WTC11 (cell line): ENCODE data around the gene OPN1SW. TPM values are rescaled to one million over a fixed set of nuclear protein-coding genes. Genes with fewer than 3 reads are reported as not detected.

Experiments
- ATAC-seq: fragments of 200-7000 bp; cut with Tn5 transposase; 2 replicates; pipeline ENCODE4 v1.10.0; 2021; ENCODE audit warnings: mild to moderate bottlenecking, moderate library complexity
- CTCF ChIA-PET: fragments of 300-600 bp; sonication (Branson Sonifier 250); formaldehyde crosslinking; loops from one replicate; lab custom pipeline; 2021; ENCODE audit warnings: antibody characterized with exemption; lab: Charles Lee
- POLR2A ChIA-PET: fragments of 350-600 bp; sonication (Branson Sonifier 250); formaldehyde crosslinking; loops from one replicate; lab custom pipeline; 2021; ENCODE audit warnings: antibody characterized with exemption; lab: Charles Lee
- DNase-seq: peaks from one replicate; pipeline ENCODE4 v3.0.0; 2021; ENCODE audit warnings: low spot score
- H3K27ac Mint-ChIP-seq: 2 replicates; pipeline ENCODE4 v1.8.0; 2021; ENCODE audit warnings: mixed read lengths
- H3K27me3 Mint-ChIP-seq: 2 replicates; pipeline ENCODE4 v1.8.0; 2021; ENCODE audit warnings: low read depth, mild to moderate bottlenecking, moderate library complexity, mixed read lengths
- H3K36me3 Mint-ChIP-seq: 2 replicates; pipeline ENCODE4 v1.8.0; 2021; ENCODE audit warnings: mixed read lengths
- H3K4me1 Mint-ChIP-seq: 2 replicates; pipeline ENCODE4 v1.8.0; 2022; ENCODE audit warnings: mixed read lengths
- H3K4me3 Mint-ChIP-seq: 2 replicates; pipeline ENCODE4 v1.8.0; 2021; ENCODE audit warnings: mild to moderate bottlenecking, moderate library complexity, mixed read lengths
- H3K9me3 Mint-ChIP-seq: 2 replicates; pipeline ENCODE4 v1.8.0; 2021; ENCODE audit warnings: mixed read lengths
- AR ChIP-seq: fragments of 250-450 bp; sonication (Bioruptor Pico); IDR thresholded peaks from 2 replicates; pipeline ENCODE4 v1.9.0; 2021; ENCODE audit warnings: mild to moderate bottlenecking
- CBFB ChIP-seq: sonication (generic); formaldehyde crosslinking; IDR thresholded peaks from 2 replicates; pipeline ENCODE4 v1.8.1; 2022; ENCODE audit warnings: mild to moderate bottlenecking, low read depth, missing genetic modification reagents
- EMX1 ChIP-seq: fragments of 250-450 bp; sonication (Bioruptor Pico); IDR thresholded peaks from 2 replicates; pipeline ENCODE4 v1.8.0; 2021; ENCODE audit warnings: mild to moderate bottlenecking
- MYBL2 ChIP-seq: sonication (generic); formaldehyde crosslinking; IDR thresholded peaks from 2 replicates; pipeline ENCODE4 v1.8.1; 2023; ENCODE audit warnings: mild to moderate bottlenecking, moderate library complexity, missing genetic modification reagents
- NFE2L1 ChIP-seq: sonication (generic); formaldehyde crosslinking; IDR thresholded peaks from 2 replicates; pipeline ENCODE4 v1.8.1; 2023; ENCODE audit warnings: missing genetic modification reagents
- NFYB ChIP-seq: sonication (generic); formaldehyde crosslinking; conservative IDR thresholded peaks from 2 replicates; pipeline ENCODE4 v1.8.0; 2022; ENCODE audit warnings: low read depth, missing genetic modification reagents
- STAT6 ChIP-seq: sonication (generic); formaldehyde crosslinking; conservative IDR thresholded peaks from 2 replicates; pipeline ENCODE4 v1.8.1; 2023; ENCODE audit warnings: mild to moderate bottlenecking, low read depth, missing genetic modification reagents, moderate library complexity
- ZNF396 ChIP-seq: fragments of 250-450 bp; sonication (Bioruptor Pico); IDR thresholded peaks from 2 replicates; pipeline ENCODE4 v1.8.0; 2021; ENCODE audit warnings: mild to moderate bottlenecking, moderate library complexity, borderline replicate concordance
- ZNF671 ChIP-seq: fragments of 250-450 bp; sonication (Bioruptor Pico); IDR thresholded peaks from 2 replicates; pipeline ENCODE4 v1.8.0; 2021; ENCODE audit warnings: mild to moderate bottlenecking
- total RNA-seq: library from RNA; stranded (reverse); gene quantifications from 3 replicates; pipeline ENCODE4 v1.2.3, GENCODE V29; 2021
- TF ChIP-seq, protein P1 (sequence below): sonication (generic); formaldehyde crosslinking; IDR thresholded peaks from 2 replicates; pipeline ENCODE4 v1.8.1; 2022; ENCODE audit warnings: low read depth, missing genetic modification reagents, borderline replicate concordance
- TF ChIP-seq, protein P2 (sequence below): sonication (generic); formaldehyde crosslinking; IDR thresholded peaks from 2 replicates; pipeline ENCODE4 v1.8.1; 2023; ENCODE audit warnings: mild to moderate bottlenecking, moderate library complexity, missing genetic modification reagents
- TF ChIP-seq, protein P3 (sequence below): sonication (generic); formaldehyde crosslinking; IDR thresholded peaks from 2 replicates; pipeline ENCODE4 v1.8.1; 2022; ENCODE audit warnings: mild to moderate bottlenecking, moderate library complexity, missing genetic modification reagents

OPN1SW gene
- total RNA-seq, 1 experiment from 2014 or later: not detected

- TF ChIP-seq AR (no peak), ZNF671 (CRISPR knock-in tag) (no peak), STAT6 (CRISPR knock-in tag) (no peak), NFE2L1 (CRISPR knock-in tag) (no peak), NFYB (peak; percentile 93), ZNF396 (CRISPR knock-in tag) (no peak)
- TF ChIP-seq, protein P1, sequence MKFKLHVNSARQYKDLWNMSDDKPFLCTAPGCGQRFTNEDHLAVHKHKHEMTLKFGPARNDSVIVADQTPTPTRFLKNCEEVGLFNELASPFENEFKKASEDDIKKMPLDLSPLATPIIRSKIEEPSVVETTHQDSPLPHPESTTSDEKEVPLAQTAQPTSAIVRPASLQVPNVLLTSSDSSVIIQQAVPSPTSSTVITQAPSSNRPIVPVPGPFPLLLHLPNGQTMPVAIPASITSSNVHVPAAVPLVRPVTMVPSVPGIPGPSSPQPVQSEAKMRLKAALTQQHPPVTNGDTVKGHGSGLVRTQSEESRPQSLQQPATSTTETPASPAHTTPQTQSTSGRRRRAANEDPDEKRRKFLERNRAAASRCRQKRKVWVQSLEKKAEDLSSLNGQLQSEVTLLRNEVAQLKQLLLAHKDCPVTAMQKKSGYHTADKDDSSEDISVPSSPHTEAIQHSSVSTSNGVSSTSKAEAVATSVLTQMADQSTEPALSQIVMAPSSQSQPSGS: no peak
- TF ChIP-seq, protein P2, sequence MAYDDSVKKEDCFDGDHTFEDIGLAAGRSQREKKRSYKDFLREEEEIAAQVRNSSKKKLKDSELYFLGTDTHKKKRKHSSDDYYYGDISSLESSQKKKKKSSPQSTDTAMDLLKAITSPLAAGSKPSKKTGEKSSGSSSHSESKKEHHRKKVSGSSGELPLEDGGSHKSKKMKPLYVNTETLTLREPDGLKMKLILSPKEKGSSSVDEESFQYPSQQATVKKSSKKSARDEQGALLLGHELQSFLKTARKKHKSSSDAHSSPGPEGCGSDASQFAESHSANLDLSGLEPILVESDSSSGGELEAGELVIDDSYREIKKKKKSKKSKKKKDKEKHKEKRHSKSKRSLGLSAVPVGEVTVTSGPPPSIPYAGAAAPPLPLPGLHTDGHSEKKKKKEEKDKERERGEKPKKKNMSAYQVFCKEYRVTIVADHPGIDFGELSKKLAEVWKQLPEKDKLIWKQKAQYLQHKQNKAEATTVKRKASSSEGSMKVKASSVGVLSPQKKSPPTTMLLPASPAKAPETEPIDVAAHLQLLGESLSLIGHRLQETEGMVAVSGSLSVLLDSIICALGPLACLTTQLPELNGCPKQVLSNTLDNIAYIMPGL (CRISPR knock-in tag): 0 out of 2 replicates have a peak, but pooled peaks have one; percentile 36
These were observed 36.3 kb downstream of the OPN1SW start, which contains the start of gene CALU (continued) for GRCh38 chr7:128739048-128739962.

DNA sequence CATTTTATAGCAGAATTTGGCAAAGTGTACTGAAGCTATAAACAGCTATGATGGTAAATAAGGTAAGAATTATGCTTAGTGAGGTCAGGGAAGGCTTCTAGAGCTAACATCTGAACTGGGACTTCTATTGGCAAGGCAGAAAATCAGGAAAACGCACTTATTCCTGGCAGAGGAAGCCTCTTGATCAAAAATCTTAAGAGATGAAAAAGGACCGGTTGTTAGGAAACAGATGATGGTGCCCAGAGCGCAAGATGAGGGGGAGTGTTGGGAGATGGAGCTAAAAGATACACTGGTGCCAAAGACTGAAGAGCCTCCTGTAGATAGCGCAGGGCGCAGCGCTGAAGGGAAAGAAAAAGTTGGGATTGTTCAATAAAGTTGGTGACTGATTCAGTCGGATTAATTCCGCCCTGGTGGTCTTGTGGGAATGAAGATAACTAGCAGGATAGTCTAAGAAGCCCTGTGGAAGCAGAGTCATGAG is 37.0 kb downstream of the OPN1SW start:
- ChIA-PET POLR2A (interaction anchor here (0.6 to 1.8 kb wide), 3 partner anchors 91 to 249 kb away, joined by 3 to 6 read pairs (median 6); no protein-coding TSS in a partner anchor), CTCF (interaction anchor here (0.5 to 2.5 kb wide), 8 partner anchors 12 to 358 kb away, joined by 3 to 10 read pairs (median 4); no protein-coding TSS in a partner anchor)
- Mint-ChIP-seq H3K9me3 (no peaks in the 10 kb centered on the region), H3K4me1 (peaks cover 22% of the 10 kb centered on the region), H3K27me3 (peaks cover 10% of the 10 kb centered on the region), H3K36me3 (0 out of 2 replicates have a peak, but pooled peaks cover 3% of the 10 kb centered on the region), H3K27ac (peak overlapping the region; percentile 91), H3K4me3 (peak overlapping the region; percentile 98)
- no peak for DNase-seq
- peak; percentile 12; the same call in 1 of the 2 replicates for ATAC-seq
- TF ChIP-seq, protein P3, sequence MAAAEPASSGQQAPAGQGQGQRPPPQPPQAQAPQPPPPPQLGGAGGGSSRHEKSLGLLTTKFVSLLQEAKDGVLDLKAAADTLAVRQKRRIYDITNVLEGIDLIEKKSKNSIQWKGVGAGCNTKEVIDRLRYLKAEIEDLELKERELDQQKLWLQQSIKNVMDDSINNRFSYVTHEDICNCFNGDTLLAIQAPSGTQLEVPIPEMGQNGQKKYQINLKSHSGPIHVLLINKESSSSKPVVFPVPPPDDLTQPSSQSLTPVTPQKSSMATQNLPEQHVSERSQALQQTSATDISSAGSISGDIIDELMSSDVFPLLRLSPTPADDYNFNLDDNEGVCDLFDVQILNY (CRISPR knock-in tag): no peak
- TF ChIP-seq MYBL2 (CRISPR knock-in tag) (no peak), CBFB (CRISPR knock-in tag) (no peak), EMX1 (CRISPR knock-in tag) (no peak)
